HG02642 (cell line): ENCODE measurements around the gene ADM2.
"Not testable (repeated sequence)": the region's sequence is repeated elsewhere in the genome, so short reads cannot be mapped to it uniquely, and the experiment has no call there.

Source experiments
- ATAC-seq: cut with Tn5 transposase; IDR thresholded peaks from one replicate; pipeline ENCODE4 v1.9.1; 2021; ENCODE audit warnings: mild to moderate bottlenecking; ENCODE audit not compliant: unreplicated experiment, poor library complexity

Gene ADM2

GRCh38 chr22:50504369-50505211 lies 23.2 kb downstream of the ADM2 start:
- ATAC-seq: no peak

- no peak for ATAC-seq
These were observed 24.0 kb downstream of the ADM2 start for GRCh38 chr22:50505276-50505775.

GRCh38 chr22:50505776-50506610 lies 24.6 kb downstream of the ADM2 start:
- no peak for ATAC-seq

GRCh38 chr22:50506611-50507420 lies 25.5 kb downstream of the ADM2 start:
- ATAC-seq: peak; percentile 7

GRCh38 chr22:50507421-50507990 lies 26.2 kb downstream of the ADM2 start, which contains the start of gene LMF2:
LMF2 (minus strand) TSS chr22:50507702; CDS start chr22:50507675, 27 bp downstream.
- peak; percentile 66 for ATAC-seq

- ATAC-seq: peak; percentile 74
These were observed 26.9 kb downstream of the ADM2 start, which contains the start of gene NCAPH2 for GRCh38 chr22:50507991-50508884. NCAPH2 (plus strand) TSS chr22:50508224; CDS start chr22:50508338, 114 bp downstream.

- ATAC-seq: no peak
These were observed 27.6 kb downstream of the ADM2 start for GRCh38 chr22:50508897-50509296.

GRCh38 chr22:50513175-50513574 lies 31.8 kb downstream of the ADM2 start:
- ATAC-seq: no peak

- ATAC-seq: no peak
These were observed 34.7 kb downstream of the ADM2 start for GRCh38 chr22:50516068-50516467.

- no peak for ATAC-seq
These were observed 35.5 kb downstream of the ADM2 start for GRCh38 chr22:50516891-50517290.

GRCh38 chr22:50517495-50518260 lies 36.3 kb downstream of the ADM2 start:
- no peak for ATAC-seq

GRCh38 chr22:50518606-50519005 lies 37.3 kb downstream of the ADM2 start:
- ATAC-seq: no peak

- ATAC-seq: no peak
These were observed 37.8 kb downstream of the ADM2 start for GRCh38 chr22:50519151-50519550.

- ATAC-seq: not testable (repeated sequence)
These were observed 38.8 kb downstream of the ADM2 start for GRCh38 chr22:50520184-50520583.

GRCh38 chr22:50520826-50521453 lies 39.6 kb downstream of the ADM2 start:
- ATAC-seq: no peak

- no peak for ATAC-seq
These were observed 40.4 kb downstream of the ADM2 start for GRCh38 chr22:50521710-50522109.

GRCh38 chr22:50522208-50522805 lies 41.0 kb downstream of the ADM2 start:
- no peak for ATAC-seq
